Measurements from ENCODE around the gene MLXIPL. TPM values are rescaled to one million over a fixed set of nuclear protein-coding genes. Genes with fewer than 3 reads are reported as not detected.
A peak's percentile ranks its signal among the peaks of the same experiment; 100 is the strongest.

Gene MLXIPL
- polyA plus RNA-seq, 1 donor from 2014 or later: 1.8 TPM

DNA sequence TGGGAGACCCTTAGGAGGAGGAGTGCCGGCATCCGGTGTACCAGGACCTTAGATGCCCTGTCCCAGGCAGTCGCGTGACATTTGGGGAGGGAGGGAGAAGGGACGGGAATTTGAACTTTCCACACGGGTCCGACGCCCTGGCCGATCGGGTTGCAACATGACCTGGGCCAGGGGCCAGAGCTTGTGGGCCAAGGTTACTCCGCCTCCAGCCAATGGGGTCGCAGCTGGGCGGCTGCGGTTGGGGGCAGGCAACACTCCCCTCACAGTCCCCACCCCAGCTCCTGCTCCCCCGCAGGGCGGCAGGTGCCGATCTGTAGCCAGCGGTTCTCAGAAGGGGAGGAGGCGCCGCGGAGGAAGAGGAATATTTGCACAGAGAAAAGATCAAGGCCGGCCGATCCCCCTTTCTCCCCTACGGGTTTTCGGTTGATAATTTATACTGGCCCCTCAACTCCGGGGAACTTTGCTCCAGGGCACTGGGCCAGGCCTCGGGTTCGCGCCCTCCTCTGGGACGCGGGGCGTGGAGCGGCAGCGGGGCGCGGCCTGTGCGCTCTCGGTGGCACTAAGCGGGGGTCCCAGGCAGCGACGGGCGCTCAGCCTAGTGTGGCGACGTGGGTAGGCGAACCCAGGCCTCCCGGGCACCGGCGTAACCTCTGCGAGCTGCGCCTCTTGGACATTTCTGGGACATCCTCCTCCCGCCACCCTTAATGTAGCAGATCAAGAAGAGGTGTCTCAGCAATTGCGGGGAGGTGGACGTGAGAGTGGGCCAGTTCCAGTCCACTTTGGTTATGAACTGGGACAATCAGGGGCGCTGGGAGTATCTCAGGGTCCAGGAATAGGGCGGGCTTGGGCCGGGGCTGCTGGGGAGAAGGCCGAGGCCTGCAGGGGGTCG, 1.2 kb downstream of the MLXIPL start:
- H3K4me2 ChIP-seq (ENCODE audit: low read length): no peak overlapping the region
- peak overlapping the region; percentile 78 for H3K4me3 ChIP-seq (ENCODE audit: low read length)

GRCh38 chr7:73622527-73622908, 1.8 kb downstream of the MLXIPL start:
- H3K9me3 ChIP-seq (ENCODE audit: low read length): no peaks in the 10 kb centered on the region
- no peaks in the 10 kb centered on the region for H3K79me2 ChIP-seq (replicated peaks; ENCODE audit: insufficient read depth, low read length)
- H3K9me2 ChIP-seq (ENCODE audit: insufficient read depth, low read length): no peaks in the 10 kb centered on the region
- no peak overlapping the region for H3K27ac ChIP-seq (ENCODE audit: low read length)
- H2AFZ ChIP-seq (ENCODE audit: low read depth, low read length): no peak overlapping the region
- no peak overlapping the region for H3K9ac ChIP-seq (ENCODE audit: low read length)
- no peak overlapping the region for H3K4me3 ChIP-seq (ENCODE audit: low read length)
- H3K36me3 ChIP-seq (ENCODE audit: insufficient read depth, low read length): no peaks in the 10 kb centered on the region
- no peak for TF ChIP-seq EZH2 (IDR thresholded peaks at IDR 0.05; ENCODE audit: borderline replicate concordance, insufficient read depth, low read length, poor library complexity, severe bottlenecking)
- TF ChIP-seq EP300 (conservative IDR thresholded peaks at IDR 0.05; ENCODE audit: poor library complexity, severe bottlenecking): no peak
- TF ChIP-seq POLR2AphosphoS5 (IDR thresholded peaks at IDR 0.05): no peak
- TF ChIP-seq CTCF (IDR thresholded peaks at IDR 0.05; ENCODE audit: poor library complexity, severe bottlenecking): no peak
- TF ChIP-seq TAF1 (IDR thresholded peaks at IDR 0.05; ENCODE audit: low read depth): no peak
- TF ChIP-seq, protein P1, sequence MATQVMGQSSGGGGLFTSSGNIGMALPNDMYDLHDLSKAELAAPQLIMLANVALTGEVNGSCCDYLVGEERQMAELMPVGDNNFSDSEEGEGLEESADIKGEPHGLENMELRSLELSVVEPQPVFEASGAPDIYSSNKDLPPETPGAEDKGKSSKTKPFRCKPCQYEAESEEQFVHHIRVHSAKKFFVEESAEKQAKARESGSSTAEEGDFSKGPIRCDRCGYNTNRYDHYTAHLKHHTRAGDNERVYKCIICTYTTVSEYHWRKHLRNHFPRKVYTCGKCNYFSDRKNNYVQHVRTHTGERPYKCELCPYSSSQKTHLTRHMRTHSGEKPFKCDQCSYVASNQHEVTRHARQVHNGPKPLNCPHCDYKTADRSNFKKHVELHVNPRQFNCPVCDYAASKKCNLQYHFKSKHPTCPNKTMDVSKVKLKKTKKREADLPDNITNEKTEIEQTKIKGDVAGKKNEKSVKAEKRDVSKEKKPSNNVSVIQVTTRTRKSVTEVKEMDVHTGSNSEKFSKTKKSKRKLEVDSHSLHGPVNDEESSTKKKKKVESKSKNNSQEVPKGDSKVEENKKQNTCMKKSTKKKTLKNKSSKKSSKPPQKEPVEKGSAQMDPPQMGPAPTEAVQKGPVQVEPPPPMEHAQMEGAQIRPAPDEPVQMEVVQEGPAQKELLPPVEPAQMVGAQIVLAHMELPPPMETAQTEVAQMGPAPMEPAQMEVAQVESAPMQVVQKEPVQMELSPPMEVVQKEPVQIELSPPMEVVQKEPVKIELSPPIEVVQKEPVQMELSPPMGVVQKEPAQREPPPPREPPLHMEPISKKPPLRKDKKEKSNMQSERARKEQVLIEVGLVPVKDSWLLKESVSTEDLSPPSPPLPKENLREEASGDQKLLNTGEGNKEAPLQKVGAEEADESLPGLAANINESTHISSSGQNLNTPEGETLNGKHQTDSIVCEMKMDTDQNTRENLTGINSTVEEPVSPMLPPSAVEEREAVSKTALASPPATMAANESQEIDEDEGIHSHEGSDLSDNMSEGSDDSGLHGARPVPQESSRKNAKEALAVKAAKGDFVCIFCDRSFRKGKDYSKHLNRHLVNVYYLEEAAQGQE (IDR thresholded peaks at IDR 0.05; ENCODE audit: borderline replicate concordance): no peak
- TF ChIP-seq MXI1 (conservative IDR thresholded peaks at IDR 0.05; ENCODE audit: poor library complexity, severe bottlenecking): no peak
- TF ChIP-seq RAD21 (conservative IDR thresholded peaks at IDR 0.05): no peak
- TF ChIP-seq SMC3 (conservative IDR thresholded peaks at IDR 0.05; ENCODE audit: poor library complexity): no peak
- no peaks in the 10 kb centered on the region for H4K20me1 ChIP-seq (ENCODE audit: insufficient read depth)
- no peaks in the 10 kb centered on the region for H3F3A ChIP-seq (ENCODE audit: insufficient read depth, low read length, poor library complexity, severe bottlenecking)
- H3K27me3 ChIP-seq (ENCODE audit: insufficient read depth, low read depth, low read length): peaks cover 41% of the 10 kb centered on the region
- no peak overlapping the region for H3K4me2 ChIP-seq (ENCODE audit: low read length)

More for the DNA sequence above, 1.2 kb downstream of the MLXIPL start:
- peaks cover 41% of the 10 kb centered on the region for H3K27me3 ChIP-seq (ENCODE audit: insufficient read depth, low read depth, low read length)
- no peaks in the 10 kb centered on the region for H3F3A ChIP-seq (ENCODE audit: insufficient read depth, low read length, poor library complexity, severe bottlenecking)
- no peaks in the 10 kb centered on the region for H3K36me3 ChIP-seq (ENCODE audit: insufficient read depth, low read length)
- H3K9me2 ChIP-seq (ENCODE audit: insufficient read depth, low read length): no peaks in the 10 kb centered on the region
- no peak overlapping the region for H3K27ac ChIP-seq (ENCODE audit: low read length)
- H3K79me2 ChIP-seq (replicated peaks; ENCODE audit: insufficient read depth, low read length): no peaks in the 10 kb centered on the region
- no peak overlapping the region for H3K9ac ChIP-seq (ENCODE audit: low read length)
- H2AFZ ChIP-seq (ENCODE audit: low read depth, low read length): no peak overlapping the region
- TF ChIP-seq TAF1 (IDR thresholded peaks at IDR 0.05; ENCODE audit: low read depth) (no peak), EZH2 (IDR thresholded peaks at IDR 0.05; ENCODE audit: borderline replicate concordance, insufficient read depth, low read length, poor library complexity, severe bottlenecking) (peak; percentile 70), MXI1 (conservative IDR thresholded peaks at IDR 0.05; ENCODE audit: poor library complexity, severe bottlenecking) (no peak), RAD21 (conservative IDR thresholded peaks at IDR 0.05) (no peak)
- no peaks in the 10 kb centered on the region for H4K20me1 ChIP-seq (ENCODE audit: insufficient read depth)
- no peaks in the 10 kb centered on the region for H3K9me3 ChIP-seq (ENCODE audit: low read length)

Data from neural cell (in vitro differentiated cells).